SK-N-MC (cell line): ENCODE measurements around the gene C22orf15.

Source experiments
- EZH2 ChIP-seq: fragments of 200-600 bp; sonication (generic); IDR thresholded peaks from one replicate; pipeline ENCODE4 v1.6.1; 2017; ENCODE audit warnings: antibody characterized with exemption
- FOXP2 ChIP-seq: optimal IDR thresholded peaks from 2 replicates; pipeline ENCODE3; 2011; ENCODE audit warnings: mild to moderate bottlenecking, moderate library complexity; ENCODE audit not compliant: insufficient read depth; ENCODE audit errors: extremely low read length, control extremely low read depth
- POLR2AphosphoS5 ChIP-seq: IDR thresholded peaks from 2 replicates; pipeline ENCODE4 v1.6.1; 2012; ENCODE audit warnings: mild to moderate bottlenecking, low read depth, low read length, borderline replicate concordance

DNA sequence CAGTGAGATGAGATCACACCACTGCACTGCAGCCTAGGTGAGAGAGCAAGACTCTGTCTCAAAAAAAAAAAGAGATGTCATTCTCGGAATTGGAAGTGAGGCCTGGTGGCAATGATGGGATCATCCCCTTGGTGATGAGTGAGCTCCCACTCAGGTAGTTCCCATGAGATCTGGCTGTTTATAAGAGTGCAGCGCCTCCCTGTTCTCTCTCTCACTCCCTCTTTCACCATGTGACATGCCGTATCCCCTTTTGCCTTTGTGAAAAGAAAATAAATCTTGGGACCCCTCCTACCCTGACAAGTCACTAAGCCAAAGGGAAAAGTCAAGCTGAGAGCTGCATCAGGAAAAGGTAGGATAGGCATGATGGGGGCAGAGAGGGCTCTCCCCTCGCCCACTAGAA lies 40.6 kb upstream of the C22orf15 start:
- TF ChIP-seq POLR2AphosphoS5 (no peak), EZH2 (no peak), FOXP2 (no peak)
